Endothelial cell of hepatic sinusoid (primary cell): Measurements from ENCODE around the gene RAMACL.

ENCODE experiments used
- in situ Hi-C: cut with HindIII; loops from 2 replicates; pipeline ENCODE4 v1.10.0; 2017; ENCODE audit warnings: low sequenced_read_pairs

RAMACL gene

DNA sequence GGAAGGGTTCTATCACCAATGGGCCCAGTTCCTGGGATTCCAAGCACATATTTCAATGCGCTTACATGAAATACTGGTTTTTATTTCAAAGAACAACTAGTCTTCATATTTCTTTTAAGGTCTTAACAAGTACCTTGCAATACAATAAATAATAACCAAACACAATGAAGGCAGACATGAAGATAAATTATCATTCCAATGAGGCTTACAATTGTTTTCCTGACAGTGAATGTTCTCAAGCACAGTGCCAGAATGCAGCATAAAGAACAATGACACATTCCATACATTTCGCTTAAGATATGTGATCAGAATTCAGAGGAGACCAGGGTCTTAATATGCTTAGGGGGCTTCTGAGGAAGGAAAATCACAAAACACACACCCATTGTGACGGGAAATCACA is 26.3 kb downstream of the RAMACL start:
- in situ Hi-C loops: loop anchor here (5.0 kb wide), 1 partner anchor 48 kb away; no protein-coding TSS in a partner anchor

DNA sequence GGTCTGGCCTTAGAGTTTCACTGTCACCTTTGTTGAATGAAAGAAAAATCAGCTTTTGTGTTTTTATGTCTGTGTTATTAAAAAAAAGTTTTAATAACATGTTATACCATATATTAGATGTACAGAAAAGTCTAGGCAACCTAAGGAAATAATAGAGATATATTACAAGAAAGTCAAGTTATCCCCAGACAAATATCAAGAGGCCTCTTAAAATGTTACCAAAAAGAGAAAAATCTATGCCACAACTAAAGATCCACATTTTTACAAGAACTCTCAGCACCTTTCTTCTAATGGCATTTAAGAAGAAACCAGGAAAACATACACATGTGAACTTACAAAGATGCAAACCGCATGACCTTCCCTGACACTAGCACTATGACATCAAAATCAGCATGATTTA is 26.8 kb downstream of the RAMACL start:
- in situ Hi-C loops: loop anchor here (5.0 kb wide), 1 partner anchor 47 kb away; no protein-coding TSS in a partner anchor

DNA sequence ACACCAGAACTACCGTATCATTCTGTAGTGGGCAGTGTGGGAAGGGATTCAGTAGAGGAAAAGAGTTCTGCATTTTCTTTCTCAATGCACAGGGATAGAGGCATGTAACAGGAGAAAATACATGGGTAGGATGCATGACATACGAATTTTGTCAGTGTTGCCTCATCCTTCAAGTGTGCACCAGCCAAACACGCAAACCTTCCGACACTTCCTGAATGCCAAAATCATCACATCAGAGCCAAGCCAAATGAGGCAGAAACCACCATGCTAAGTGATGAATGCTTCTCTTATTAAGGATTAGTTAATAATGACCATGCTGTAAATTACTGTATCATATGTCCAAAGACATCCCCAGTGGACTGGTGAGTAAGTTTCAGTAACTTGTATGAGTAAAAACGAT is 27.3 kb downstream of the RAMACL start:
- in situ Hi-C loops: no loop called here

DNA sequence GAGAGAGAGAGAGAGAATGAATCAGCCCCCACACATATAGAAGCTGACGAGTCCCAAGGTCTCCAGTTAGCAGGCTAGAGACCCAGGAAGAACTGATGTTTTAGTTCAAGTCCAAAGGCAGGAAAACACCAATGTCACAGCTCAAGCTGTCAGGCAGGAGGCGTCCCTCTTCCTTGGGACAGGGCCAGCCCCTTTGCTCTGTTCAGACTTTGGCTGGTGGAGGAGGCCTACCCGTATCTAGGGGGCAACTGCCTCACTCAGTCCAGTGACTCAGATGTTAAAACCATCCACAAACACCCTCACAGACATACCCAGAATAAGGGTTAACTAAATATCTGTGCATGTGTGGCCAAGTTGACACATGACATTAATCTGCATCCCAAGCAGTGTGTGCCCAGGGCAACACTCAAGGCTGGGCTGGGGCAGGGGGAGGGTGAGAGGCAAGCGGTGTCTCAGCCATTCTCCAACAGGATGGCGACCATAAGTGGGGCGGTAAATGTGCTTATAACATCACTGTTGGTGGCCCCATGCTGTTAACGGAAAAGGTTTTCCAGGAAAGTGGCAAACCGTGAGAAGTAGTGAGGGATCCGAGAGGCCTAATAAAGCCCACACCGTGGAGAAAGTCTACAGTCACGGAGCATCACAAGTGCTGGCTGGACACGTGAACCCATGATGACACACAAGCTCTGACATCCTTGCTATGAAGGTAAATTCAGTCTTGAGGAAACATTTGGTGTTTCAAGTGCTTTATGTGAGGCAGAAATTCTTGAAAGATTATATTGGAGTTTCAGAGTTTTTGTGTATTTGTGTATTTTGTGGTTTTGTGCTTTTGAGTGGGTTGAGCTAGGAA is 28.1 kb downstream of the RAMACL start:
- in situ Hi-C loops: no loop called here

GRCh38 chr6:166556863-166557322 is 29.6 kb downstream of the RAMACL start:
- in situ Hi-C loops: no loop called here

GRCh38 chr6:166556336-166556735 is 30.1 kb downstream of the RAMACL start:
- in situ Hi-C loops: no loop called here

- in situ Hi-C loops: no loop called here
Observed at GRCh38 chr6:166555086-166555485, 31.4 kb downstream of the RAMACL start.

DNA sequence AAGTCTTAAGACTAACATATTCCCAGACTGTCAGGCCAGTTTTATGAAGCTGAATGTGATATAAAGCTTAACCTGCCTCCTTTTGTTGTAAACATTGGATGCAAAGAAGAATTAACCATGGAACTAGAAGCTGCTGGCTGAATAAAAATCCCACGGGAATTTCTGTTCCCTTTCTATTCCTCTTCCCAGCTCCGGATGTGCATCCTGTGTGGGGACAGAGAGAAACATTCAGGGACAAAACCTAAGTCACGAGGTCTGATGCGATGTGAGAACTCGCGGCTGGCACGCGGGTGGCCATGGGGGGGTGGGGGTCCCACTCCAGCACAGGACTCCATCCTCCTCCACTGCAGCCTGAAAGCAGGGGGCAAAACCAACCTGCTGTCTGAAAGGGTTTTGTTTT is 32.2 kb downstream of the RAMACL start:
- in situ Hi-C loops: loop anchor here (5.0 kb wide), 1 partner anchor 78 kb away; no protein-coding TSS in a partner anchor

DNA sequence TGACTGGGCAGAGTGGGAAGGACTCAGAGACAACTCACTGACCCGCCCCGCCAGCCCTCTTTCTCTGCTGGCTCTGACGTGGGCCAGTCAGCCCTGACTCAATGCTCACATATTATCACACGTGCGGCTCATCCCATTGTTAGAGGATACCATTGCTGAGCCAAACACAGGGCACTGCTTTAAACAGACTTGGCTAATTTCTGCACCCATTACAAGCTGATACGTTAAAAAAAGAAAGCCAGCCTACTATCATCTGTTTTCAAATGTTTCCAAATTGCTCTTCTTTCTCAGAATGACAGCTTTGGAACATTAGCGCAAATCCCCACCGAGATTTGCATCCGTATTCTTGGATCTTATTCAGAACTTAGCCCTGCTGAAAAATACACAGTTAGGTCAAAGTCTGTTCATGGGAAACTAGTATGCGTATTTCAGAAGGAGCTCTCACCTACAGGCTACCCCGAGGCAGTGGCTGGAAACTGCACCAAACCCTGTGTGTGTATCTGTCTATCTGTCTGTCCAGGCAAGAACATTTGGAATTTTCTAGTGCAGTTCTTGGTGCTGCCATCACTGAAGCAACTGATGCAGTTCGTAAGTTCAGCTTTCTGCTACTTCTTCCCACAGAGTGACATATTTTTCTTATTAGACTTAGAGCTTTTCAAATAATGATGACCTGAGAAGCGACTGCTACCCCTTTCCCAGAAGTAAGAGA is 32.8 kb downstream of the RAMACL start:
- in situ Hi-C loops: loop anchor here (5.0 kb wide), 1 partner anchor 79 kb away; no protein-coding TSS in a partner anchor

DNA sequence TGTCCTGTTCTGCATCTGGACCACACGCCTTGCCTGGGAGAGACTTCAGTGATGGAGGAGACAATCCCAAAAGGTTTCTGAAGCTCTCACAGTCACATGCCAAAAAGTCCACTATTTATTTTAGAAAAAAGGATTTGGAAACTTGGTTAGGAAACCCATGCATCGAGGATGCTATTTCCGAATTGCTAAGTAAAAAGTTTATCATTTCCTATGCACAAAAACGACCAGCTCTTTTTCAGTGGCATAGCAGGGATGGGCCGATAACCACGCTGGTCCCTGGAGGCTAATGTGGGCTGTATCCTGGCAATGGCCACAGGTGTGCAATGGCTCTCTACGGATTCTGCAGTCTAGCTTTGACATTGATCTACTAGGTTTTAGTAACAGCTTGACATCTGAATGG is 33.9 kb downstream of the RAMACL start:
- in situ Hi-C loops: loop anchor here (5.0 kb wide), 1 partner anchor 80 kb away; no protein-coding TSS in a partner anchor

GRCh38 chr6:166551754-166552495 is 34.6 kb downstream of the RAMACL start:
- in situ Hi-C loops: loop anchor here (5.0 kb wide), 1 partner anchor 80 kb away; no protein-coding TSS in a partner anchor

DNA sequence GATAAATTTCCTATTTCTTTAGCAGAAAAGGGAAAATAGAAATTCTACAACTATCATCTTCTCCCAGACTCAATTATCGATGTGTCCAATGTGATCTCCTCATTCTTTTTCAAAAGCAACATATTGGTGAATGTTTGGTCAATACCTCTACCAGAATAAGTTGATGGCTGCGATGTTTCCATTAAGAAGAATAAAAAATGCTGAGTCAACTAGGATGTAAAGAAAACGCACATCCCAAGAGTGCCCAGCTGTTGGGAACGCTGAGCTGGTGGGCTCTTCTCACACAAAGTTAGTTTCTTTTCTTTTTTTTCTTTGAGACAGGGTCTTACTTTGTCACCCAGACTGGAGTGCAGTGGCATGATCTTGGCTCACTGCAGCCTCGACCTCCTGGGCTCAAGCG is 39.8 kb downstream of the RAMACL start:
- in situ Hi-C loops: no loop called here

DNA sequence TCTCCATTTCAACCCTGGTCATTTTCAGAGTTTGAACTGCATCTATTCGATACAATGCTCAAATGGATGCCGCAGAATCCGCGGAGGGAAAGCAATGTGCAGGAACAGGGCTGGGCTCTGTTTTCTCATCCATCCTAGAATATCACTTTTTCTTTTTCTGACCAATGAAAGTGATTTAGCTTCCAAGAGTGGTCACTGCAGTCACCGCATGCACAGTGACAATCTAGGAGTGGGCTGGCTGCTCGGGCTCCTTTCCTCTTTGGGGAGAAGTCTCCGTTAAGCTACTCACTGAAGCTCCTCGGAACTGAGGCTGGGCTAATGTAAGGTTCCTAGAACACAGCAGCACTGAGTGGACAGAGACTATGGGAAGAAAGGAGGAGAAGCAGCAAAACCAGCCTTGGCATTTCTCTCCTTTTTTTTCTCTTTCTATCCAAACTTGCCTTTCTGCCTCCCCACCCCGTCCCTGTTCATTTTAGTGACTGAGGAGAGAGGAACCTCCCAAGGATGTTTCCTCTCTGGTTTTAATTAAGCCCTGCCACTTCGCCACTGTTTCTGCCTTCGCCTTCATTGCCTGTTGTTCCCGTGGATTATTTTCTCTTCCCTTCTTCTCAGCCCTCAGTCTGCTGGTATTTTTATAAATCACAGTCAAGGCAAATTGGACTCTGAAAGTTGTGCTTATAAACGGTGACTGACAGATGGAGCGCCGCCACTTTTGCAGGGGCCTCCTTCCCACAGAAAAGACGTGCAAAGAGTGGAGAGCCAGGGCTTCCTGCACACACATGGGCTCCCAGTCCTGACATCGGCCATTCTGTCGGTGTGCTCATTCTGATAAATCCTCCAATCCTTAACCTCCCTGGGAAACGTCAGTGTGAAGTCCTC is 41.1 kb downstream of the RAMACL start:
- in situ Hi-C loops: no loop called here

DNA sequence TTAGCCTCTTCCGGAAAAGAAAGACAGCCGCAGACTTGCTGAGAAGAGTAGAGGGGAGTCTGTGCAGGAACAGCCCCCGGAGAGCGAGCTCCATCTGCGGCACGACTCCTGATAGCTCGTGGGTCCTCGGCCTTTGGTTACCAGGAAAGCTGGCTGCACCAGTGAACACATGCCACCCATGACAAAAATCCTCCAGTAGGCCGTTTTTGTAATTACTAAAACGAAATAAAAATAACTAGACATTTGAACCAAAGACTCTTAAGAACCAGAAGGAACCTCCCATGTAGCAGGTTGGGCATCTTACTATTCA is 42.2 kb downstream of the RAMACL start:
- in situ Hi-C loops: no loop called here

- in situ Hi-C loops: no loop called here
Observed at GRCh38 chr6:166543603-166544295, 42.7 kb downstream of the RAMACL start.

- in situ Hi-C loops: no loop called here
Observed at GRCh38 chr6:166542580-166542912, 43.9 kb downstream of the RAMACL start.

DNA sequence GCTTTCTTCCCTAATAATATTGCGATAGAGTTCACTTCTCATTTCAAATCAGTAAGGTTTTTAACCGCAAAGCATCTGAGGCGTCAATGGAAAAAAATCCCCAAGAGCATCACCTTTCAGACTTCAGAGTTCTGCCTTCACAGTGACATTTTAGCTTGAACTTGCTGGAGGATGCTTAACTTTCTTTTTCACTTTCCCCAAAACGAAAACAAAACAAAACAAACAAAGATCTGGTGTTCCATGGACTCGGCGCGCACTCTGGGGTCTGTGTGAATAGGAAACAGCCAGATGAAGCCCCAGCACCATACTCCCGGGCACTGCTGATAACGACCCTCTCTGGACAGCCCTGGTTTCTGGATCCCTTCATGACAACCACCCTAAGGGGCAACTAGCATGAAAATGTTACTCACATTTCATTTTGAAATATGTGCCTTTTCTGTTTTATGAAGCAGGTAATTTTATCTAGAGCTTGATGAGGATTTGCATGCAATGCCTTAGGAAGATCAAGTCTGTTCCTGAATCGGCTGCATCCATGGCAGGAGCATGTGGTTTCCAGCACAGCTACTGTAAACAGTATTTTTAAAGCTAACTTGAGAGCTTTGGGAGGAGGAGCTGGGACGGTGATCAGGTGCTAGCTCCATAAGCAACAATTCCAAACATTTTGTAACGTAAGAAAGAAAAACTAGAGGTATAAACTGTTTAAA is 44.5 kb downstream of the RAMACL start:
- in situ Hi-C loops: no loop called here

DNA sequence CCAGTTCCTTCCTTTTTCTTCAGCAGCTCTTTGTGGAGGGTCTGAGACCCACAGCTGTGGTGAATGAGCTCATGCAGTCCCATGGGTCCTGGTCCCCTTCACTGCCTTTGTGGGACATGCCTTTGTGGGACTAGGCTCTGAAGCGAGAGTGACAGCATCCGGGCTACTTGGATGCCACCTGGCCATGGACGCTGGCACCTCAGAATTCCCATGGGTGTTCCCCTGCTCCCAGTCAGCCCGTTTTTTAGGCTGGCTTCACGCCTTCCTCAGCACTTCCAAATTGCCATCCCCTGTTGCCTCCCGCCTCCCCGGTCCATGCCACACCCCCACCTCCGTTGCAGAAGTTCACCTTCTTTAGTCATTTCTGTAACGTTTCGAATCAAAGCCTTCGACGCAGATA is 45.1 kb downstream of the RAMACL start:
- in situ Hi-C loops: no loop called here

GRCh38 chr6:166540631-166541331 is 45.7 kb downstream of the RAMACL start:
- in situ Hi-C loops: no loop called here
